NCI-H1694 treated with DMSO at 0.1 percent for 48 hours (cell line): ENCODE measurements around the gene VEGFA.

Experiments used
- DNase-seq: peaks from one replicate; lab custom pipeline; 2025; lab: John Stamatoyannopoulos, UW

Gene VEGFA

GRCh38 chr6:43772681-43773049 lies 2.7 kb downstream of the VEGFA start:
- no peak for DNase-seq

DNA sequence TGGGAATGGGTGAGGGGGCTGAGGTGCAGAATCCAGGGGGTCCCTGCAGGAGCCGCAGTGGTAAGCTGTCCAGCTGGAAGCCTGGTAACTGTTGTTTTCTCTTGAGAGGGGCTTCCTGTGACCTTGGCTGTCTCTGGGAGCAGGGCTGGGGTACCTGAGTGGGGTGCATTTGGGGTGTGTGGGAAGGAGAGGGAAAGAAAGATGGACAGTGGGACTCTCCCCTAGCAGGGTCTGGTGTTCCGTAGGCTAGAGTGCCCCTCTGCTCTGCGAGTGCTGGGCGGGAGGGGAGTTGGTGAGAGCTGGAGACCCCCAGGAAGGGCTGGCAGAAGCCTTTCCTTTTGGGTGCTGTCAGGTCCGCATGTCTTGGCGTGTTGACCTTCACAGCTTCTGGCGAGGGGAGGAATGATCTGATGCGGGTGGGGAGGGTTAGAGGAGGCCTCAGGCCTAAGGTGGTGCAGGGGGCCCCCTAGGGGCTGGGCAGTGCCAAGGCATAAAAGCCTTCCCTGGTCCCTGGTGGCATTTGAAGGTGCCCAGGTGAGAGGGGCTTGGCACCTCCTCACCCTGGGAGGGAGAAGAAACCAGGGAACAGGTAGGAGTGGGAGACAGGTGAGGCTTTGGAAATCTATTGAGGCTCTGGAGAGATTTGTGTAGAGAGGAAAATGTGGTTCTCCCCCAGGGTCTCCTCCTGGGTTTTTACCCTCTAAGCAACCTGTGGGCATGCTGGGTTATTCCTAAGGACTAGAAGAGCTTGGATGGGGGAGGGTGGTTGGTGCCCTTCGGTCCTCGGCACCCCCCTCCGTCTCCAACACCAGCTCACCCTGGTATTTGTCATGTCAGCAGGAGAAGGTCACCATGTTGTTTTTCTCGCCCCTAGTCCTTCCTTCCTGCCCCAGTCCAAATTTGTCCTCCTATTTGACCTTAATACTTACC lies 3.3 kb downstream of the VEGFA start:
- no peak for DNase-seq

GRCh38 chr6:43773980-43774775 lies 4.2 kb downstream of the VEGFA start:
- no peak for DNase-seq

- peak; percentile 3 for DNase-seq
Observed at GRCh38 chr6:43774776-43775534, 4.9 kb downstream of the VEGFA start.

DNA sequence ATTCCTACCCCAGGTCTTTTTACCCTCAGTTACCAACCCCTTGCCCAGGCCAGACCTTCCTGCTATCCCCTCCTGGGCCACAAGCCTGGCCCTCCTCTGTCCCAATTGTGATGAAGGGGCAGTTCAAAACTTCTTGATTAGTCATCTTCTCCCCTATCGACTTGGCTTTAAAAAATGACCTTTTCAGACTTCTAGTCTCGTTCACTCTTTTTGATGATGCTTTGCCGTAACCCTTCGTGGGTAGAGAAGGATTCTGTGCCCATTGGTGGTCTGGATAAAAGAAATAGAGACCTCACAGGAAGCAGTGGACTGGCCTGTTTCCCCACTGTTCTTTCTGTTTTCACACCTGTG lies 5.5 kb downstream of the VEGFA start:
- DNase-seq: no peak

DNA sequence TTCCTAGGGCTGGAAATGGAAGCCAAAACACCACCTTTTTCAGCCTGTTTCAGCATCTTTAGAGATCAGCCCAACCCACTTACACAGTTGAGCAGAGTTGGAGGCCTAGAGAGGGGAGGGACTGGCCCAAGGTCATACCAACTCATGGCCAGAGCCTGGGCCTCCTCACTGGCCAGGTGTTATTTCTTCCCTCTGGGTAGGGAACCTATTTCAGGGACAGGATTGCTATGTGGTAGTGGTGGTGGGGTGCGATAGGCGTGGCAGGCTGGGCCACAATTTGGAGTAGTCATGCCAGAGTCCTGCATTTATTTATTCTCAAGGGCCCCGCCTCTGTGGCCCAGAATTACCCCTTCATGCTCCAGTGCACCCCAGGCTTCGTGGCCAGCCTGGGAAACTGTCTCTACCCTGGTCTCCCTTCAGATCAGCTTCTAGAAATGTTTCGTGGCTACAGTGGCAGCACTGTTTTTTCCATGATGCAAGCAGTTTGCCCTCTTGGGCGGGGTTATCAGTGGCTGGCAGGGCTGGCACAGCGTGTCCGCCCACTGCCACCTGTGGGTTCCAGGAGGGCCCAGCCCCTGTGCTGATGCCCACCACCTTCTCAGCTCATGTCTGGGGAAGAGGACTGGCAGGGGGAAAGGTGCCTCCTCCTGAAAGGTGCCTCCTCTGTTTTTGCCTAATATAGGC lies 6.2 kb downstream of the VEGFA start:
- no peak for DNase-seq

DNA sequence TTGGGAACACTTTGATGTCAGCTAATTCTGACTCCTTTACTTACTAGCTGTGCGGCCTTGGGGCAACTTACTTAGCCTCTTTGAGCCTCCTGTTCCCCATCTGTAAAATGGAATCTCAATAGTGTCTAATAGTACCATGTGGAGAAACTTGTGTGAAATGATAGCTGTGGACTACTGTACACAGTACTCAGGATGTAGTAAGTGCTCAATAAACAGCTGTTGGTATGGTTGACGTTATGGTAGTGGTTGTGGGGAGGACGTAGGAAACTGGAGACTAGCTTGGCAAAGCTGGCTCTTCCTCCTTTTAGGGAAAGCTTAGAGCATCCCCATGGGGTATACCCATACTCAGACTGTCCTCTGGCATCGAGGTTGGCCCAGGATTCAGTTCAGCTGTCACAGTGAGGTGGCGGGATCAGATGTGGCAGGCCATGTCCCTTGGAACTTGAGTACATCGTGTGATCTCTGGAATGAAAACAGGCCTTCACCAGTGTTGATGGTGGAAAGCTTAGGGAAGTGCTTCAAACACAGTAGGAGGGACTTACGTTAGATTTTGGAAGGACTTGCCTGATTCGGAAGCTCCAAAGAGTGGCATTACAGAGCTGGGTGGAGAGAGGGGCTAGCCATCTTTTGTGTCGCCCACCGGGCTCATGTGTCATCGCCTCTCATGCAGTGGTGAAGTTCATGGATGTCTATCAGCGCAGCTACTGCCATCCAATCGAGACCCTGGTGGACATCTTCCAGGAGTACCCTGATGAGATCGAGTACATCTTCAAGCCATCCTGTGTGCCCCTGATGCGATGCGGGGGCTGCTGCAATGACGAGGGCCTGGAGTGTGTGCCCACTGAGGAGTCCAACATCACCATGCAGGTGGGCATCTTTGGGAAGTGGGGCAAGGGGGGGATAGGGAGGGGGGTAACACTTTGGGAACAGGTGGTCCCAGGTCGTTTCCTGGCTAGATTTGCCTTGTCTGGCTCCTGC lies 7.1 kb downstream of the VEGFA start:
- DNase-seq: no peak

DNA sequence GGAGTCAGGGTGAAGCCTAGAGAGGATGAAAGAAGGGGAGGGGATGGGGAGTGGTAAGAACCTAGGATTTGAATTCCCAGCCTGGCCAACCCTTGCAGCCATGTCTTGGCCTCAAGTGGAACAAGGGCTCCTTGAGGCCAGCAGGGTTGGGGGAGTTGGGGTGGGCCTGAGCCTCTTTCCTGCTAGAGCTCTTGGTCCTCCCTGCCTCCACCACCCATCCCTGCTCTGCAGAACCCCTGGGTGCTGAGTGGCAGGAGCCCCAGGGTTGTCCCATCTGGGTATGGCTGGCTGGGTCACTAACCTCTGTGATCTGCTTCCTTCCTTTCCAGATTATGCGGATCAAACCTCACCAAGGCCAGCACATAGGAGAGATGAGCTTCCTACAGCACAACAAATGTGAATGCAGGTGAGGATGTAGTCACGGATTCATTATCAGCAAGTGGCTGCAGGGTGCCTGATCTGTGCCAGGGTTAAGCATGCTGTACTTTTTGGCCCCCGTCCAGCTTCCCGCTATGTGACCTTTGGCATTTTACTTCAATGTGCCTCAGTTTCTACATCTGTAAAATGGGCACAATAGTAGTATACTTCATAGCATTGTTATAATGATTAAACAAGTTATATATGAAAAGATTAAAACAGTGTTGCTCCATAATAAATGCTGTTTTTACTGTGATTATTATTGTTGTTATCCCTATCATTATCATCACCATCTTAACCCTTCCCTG lies 8.3 kb downstream of the VEGFA start:
- no peak for DNase-seq

DNA sequence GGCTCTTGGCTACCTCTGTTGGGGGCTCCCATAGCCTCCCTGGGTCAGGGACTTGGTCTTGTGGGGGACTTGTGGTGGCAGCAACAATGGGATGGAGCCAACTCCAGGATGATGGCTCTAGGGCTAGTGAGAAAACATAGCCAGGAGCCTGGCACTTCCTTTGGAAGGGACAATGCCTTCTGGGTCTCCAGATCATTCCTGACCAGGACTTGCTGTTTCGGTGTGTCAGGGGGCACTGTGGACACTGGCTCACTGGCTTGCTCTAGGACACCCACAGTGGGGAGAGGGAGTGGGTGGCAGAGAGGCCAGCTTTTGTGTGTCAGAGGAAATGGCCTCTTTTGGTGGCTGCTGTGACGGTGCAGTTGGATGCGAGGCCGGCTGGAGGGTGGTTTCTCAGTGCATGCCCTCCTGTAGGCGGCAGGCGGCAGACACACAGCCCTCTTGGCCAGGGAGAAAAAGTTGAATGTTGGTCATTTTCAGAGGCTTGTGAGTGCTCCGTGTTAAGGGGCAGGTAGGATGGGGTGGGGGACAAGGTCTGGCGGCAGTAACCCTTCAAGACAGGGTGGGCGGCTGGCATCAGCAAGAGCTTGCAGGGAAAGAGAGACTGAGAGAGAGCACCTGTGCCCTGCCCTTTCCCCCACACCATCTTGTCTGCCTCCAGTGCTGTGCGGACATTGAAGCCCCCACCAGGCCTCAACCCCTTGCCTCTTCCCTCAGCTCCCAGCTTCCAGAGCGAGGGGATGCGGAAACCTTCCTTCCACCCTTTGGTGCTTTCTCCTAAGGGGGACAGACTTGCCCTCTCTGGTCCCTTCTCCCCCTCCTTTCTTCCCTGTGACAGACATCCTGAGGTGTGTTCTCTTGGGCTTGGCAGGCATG lies 9.2 kb downstream of the VEGFA start:
- DNase-seq: no peak

GRCh38 chr6:43779852-43780236 lies 9.8 kb downstream of the VEGFA start:
- DNase-seq: no peak

- no peak for DNase-seq
Observed at GRCh38 chr6:43780293-43780692, 10.3 kb downstream of the VEGFA start.

- DNase-seq: no peak
Observed at GRCh38 chr6:43780941-43781928, 11.2 kb downstream of the VEGFA start.

DNA sequence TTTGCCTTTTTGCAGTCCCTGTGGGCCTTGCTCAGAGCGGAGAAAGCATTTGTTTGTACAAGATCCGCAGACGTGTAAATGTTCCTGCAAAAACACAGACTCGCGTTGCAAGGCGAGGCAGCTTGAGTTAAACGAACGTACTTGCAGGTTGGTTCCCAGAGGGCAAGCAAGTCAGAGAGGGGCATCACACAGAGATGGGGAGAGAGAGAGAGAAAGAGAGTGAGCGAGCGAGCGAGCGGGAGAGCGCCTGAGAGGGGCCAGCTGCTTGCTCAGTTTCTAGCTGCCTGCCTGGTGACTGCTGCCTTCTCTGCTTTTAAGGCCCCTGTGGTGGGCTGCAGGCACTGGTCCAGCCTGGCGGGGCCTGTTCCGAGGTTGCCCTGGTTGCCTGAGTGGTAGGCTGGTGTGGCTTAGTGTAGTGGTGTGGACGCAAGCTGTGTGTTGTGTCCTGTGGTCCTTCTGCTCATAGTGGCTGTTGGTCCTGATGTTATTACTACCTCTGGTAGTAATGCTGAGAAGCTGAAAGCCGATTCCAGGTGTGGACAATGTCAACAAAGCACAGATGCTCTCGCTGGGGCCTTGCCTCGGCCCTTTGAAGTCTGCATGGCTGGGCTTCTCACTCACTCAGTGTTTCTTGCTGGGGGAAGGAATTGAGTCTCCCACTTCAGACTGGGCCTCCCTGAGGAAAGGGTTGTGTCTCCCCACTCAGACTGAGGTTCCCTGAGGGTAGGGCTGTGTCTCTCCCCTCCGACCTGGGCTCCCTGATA lies 12.1 kb downstream of the VEGFA start:
- no peak for DNase-seq

DNA sequence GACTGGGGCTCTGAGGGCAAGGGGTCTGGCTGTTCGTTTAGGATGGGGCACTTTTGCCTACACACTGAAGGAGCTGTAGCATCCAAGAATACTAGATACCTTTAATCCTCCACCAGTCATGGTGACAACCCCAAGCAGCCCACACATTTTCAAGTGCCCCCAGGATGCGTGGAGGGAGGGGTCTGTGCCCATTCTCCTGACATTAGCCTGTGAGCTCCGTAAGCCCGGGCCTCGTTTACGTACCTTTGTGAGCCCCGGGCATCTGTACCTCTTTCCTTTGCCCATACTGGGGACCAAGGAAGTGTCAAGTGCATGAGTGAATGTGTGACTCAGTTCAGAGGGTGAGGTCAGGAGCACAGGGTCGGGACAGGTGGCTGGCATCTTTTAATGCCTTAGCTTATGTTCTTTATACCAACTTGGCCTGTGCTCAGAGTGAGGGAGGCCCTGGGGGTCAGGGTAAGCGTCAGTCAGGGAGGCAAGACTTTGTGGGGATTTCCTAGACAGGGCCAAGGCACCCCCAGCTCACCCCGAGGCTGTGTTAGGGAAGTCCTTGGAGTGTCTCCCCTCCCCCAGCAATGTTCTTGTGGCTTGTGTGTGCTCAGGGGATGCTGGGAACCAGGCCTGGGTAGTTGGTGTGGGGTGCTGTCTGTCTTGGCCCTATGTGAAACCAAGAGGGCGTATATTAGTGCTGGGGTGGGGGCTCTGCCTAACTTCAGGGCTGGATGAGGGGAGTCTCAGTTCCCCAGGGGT lies 12.9 kb downstream of the VEGFA start:
- DNase-seq: no peak

DNA sequence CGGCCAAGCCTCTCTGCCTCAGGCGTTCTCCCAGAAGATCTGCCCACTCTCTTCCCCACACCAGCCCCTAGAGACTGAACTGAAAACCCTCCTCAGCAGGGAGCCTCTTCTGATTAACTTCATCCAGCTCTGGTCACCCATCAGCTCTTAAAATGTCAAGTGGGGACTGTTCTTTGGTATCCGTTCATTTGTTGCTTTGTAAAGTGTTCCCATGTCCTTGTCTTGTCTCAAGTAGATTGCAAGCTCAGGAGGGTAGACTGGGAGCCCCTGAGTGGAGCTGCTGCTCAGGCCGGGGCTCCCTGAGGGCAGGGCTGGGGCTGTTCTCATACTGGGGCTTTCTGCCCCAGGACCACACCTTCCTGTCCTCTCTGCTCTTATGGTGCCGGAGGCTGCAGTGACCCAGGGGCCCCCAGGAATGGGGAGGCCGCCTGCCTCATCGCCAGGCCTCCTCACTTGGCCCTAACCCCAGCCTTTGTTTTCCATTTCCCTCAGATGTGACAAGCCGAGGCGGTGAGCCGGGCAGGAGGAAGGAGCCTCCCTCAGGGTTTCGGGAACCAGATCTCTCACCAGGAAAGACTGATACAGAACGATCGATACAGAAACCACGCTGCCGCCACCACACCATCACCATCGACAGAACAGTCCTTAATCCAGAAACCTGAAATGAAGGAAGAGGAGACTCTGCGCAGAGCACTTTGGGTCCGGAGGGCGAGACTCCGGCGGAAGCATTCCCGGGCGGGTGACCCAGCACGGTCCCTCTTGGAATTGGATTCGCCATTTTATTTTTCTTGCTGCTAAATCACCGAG lies 14.2 kb downstream of the VEGFA start:
- DNase-seq: no peak
